Jurkat, Clone E6-1 (cell line): ENCODE measurements around the gene TIPARP. TPM values are rescaled to one million over a fixed set of nuclear protein-coding genes. Genes with fewer than 3 reads are reported as not detected.
A peak's percentile ranks its signal among the peaks of the same experiment; 100 is the strongest.

ENCODE experiments used
- DNase-seq: peaks from one replicate; pipeline ENCODE4 v3.0.0-alpha.2; 2011; ENCODE audit warnings: low read depth, low spot score
- H3K4me3 ChIP-seq: 2 replicates; pipeline ENCODE4 v1.5.1; 2011; ENCODE audit warnings: mild to moderate bottlenecking, low read length, control low read depth, moderate library complexity
- polyA plus RNA-seq: library from polyadenylated mRNA; unstranded; fragments of >200 nt; gene quantifications from one replicate; pipeline ENCODE4 v1.2.1, GENCODE V29; 2012; ENCODE audit warnings: missing spikeins; ENCODE audit not compliant: insufficient read length, insufficient read depth

The TIPARP gene
- polyA plus RNA-seq, result 8.8 TPM

DNA sequence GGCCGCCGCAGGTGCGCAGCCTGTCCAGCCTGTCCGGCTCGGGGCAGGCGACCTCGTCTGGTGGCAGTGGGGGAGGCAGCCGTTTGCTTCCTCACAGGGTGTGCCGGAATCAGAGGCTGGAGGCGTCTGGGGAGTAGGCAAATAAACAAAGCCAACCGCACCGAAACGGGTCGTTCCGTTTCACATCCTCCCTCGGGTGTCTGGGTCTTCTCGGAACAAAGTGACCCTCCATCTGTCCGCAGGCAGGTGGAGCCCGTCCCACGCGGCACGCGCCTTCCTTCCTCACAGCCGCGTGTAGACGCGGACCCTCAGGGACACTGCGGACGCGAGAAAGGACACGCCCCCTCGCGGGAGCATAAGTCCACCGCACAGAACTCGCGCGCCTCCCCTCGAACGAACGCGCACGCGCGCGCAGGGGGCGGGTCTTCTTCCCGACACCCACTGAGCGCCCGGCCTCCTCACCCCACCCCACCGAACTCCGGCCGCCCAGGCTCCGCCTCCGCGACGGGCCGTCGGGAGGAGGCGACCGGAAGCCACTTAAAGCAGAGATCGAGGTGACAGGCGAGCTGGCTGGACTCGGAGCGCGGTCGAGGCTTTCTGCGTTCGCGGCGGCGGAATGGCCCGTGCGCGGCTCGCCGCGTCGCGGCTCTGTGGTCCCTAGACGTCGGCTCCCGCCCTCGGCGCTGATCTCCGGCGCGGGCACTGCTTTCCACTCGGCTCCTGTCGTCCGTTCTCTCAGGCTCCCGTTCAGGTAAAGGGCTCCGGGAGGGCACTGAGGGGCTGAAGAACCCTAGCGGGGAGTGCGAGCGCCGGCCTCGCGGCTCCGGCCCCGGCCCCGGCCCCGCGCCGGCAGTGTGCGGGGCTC lies at the start of gene TIPARP:
TSS of gene TIPARP (plus strand) at position 545 of the 865 bp plus-strand sequence. CDS start 3,108 bp downstream, outside the sequence.
- peak; percentile 89 for DNase-seq
- H3K4me3 ChIP-seq, result peak within 1 kb of the TSS; percentile 68

- no peak overlapping the region for H3K4me3 ChIP-seq
- DNase-seq, result peak; percentile 8
Observed at GRCh38 chr3:156626104-156626503, 48.3 kb upstream of the TIPARP start.

DNA sequence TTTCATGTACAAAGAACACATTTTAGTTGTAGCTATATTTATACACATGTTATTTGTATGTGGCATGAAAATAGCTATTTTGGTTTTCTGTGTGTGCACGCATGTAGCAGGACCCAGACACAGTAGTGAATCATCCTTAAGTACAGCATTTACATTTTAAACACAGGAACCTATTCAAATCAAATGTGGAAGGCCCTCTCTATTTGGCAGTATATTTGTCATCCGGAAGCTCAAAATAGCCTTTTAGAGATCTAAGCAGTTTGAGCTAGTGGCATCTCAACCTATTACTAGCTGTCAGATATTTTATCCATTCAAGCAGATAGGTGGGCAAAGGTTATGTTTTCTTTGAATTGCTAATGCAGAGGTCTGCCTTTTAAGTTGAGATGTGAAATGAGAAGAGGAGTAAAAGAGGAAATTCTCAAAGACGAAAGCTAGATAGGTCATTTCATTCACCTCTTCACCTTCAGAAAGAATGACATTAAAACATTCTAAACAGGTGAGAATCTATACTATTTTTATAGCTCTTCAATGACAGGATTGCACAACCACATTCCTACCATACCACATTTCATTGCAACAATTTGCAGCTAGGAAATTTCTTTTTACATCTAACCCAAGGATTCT lies 46.3 kb upstream of the TIPARP start:
- no peak overlapping the region for H3K4me3 ChIP-seq
- no peak for DNase-seq

DNA sequence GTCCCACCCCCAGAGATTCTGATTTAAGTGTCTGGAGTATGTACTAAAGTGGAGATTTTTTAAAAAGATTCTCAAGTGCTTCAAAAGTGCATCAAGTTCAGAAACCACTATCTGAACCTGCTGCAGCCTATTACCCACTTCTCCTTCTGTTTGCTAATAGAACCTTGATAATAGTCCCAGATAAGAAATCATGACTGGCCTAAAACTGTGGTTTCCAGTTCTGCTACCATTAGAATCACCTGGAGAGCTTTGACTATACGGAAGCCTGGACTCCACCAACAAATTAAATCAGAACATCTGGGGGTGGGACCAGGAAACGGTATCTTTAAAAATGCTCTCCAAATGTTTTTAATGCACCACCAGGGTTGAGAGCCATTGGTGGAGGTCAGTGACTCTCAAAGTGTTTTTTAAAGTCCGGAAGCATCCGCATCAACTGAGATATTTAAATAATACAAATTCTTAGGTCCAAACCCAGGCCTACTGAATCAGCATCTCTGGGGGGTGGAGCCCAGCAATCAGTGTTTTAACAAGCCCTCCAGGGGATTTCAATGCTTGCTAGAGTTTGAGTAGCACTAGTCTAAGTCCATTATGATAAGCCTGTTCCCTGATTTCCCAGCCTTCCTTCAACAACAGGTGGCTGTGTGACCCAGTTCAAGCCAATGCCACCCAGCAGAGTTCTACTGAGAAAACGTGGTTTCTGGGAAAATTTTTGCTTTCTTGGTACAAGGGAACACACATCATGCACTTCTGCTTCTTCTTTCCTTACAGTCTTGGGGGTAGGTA lies 45.4 kb upstream of the TIPARP start:
- no peak overlapping the region for H3K4me3 ChIP-seq
- DNase-seq, result no peak

GRCh38 chr3:156630081-156630772 lies 44.2 kb upstream of the TIPARP start:
- no peak for DNase-seq
- no peak overlapping the region for H3K4me3 ChIP-seq

DNA sequence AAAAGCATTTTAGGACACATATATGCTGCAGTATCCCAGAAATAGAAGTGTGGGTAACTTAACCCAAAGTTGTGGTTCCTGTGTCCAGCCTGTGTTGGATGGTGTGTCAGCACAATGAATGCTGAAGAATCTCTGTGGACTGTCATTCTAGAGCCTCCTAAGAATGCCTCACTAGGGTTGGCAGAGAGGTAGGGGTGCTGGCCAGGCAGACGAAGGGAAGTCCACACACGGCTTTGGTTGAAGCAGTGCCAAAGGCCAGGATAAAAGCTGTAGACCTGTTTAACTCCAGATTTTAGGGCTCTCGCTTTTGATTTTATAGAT lies 43.7 kb upstream of the TIPARP start:
- DNase-seq, result no peak

DNA sequence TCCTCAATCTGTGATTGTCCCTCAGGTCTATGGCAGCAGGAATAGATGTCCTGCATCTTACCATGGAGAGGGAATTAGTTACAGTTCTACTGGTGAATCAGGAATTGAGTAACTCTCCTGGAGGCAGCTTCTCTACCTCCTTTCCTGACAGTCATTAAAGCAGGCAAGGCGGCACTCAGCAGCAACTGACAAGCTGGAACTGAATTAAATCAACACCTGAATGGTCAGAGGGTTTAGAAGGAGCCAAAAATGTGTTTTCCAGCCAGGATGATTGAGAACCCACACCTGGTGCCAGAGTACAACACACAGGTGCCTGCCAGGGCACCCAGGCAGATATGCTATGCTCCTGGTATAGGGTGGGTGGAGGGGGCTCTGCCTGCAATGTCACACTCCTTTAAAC lies 43.1 kb upstream of the TIPARP start:
- DNase-seq, result no peak
- H3K4me3 ChIP-seq, result no peak overlapping the region

More for the DNA sequence above, 43.7 kb upstream of the TIPARP start:
- H3K4me3 ChIP-seq, result no peak overlapping the region

GRCh38 chr3:156632601-156633000 lies 41.8 kb upstream of the TIPARP start:
- no peak overlapping the region for H3K4me3 ChIP-seq
- DNase-seq, result no peak

- H3K4me3 ChIP-seq, result no peak overlapping the region
- no peak for DNase-seq
Observed at GRCh38 chr3:156633335-156633734, 41.1 kb upstream of the TIPARP start.

DNA sequence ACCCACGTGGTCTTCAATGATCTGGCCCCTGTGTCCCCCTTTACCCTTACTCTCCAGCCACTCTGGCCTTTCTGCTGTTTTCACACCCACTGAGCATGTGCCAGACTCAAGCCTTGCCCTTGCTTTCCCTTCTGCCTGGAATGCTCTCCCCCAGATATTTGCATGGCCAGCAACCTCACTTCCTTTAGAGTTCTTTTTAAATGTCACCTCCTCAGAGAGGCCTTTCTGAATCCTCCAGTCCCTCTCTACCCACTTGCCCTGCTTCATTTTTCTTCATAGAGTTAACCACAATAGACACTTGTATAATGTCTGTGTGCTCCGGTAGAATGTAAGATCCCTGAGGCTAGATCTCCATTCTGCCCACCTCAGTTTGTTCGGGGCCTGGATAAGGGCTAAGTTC lies 39.4 kb upstream of the TIPARP start:
- H3K4me3 ChIP-seq, result no peak overlapping the region
- no peak for DNase-seq

DNA sequence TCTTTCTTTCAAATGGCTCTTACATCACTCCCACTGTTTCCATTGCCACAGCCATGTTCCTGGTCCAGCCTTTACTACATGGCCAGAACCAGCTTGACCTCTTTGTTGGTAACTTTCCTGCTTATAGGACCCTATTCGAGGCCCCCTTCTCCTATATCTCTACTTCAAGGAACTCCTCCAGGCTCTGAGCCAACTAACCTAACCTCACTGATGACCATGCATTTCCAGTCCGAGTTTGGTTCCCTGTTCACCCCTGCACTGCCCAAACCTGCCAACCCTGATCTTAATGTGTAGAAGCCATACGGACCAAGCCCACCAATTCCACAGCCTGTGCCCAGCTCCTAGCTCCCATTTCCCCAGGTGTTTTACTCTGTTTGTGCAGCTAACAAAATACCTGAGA lies 38.4 kb upstream of the TIPARP start:
- no peak overlapping the region for H3K4me3 ChIP-seq
- DNase-seq, result no peak

- no peak for DNase-seq
- H3K4me3 ChIP-seq, result no peak overlapping the region
Observed at GRCh38 chr3:156637480-156638022, 36.8 kb upstream of the TIPARP start.

- DNase-seq, result no peak
- no peak overlapping the region for H3K4me3 ChIP-seq
Observed at GRCh38 chr3:156638271-156638670, 36.1 kb upstream of the TIPARP start.

DNA sequence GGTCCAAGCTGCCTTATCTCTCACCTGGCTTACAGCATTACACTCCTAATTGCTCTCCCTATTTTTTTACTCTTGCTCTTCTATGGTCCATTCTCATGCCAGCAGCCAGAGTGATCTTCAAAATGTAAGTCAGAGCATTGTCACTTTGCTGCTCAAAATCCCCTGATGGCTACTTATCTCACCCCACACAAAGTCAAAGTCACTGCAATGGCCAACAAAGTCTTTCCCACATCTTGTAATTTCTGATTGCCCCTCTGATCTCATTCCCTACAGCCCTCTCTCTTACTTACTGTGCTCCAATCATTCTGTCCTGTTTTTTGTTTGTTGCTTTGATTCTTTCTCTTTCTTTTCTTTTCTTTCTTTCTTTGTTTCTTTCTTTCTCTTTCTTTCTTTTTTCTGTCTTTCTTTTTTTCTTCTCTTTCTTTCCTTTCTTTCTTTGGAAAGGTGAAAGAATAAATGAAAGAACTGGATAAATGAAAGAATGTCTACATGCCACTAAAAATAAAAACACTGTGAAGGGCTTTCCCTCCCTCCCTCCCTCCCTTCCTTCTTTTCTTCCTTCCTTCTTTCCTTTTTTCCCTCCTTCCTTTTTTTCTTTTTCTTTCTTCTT lies 34.9 kb upstream of the TIPARP start:
- no peak overlapping the region for H3K4me3 ChIP-seq
- no peak for DNase-seq

DNA sequence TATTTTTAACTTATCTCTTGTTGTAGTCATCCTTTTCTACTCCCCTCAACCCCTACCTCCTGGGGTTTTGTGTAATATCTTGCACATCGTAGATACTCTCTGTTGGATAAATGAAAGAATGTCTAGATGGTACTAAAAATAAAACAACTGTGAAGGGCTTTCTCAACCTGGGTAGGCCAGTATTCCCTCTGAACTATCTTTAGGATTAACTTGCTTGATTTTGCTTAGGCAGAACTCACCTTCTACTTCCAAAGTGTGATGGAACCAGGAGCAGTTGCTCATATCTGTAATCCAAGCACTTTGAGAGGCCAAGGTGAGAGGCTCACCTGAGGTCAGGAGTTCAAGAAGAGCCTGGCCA lies 32.8 kb upstream of the TIPARP start:
- no peak overlapping the region for H3K4me3 ChIP-seq
- no peak for DNase-seq

GRCh38 chr3:156642750-156643728 lies 31.4 kb upstream of the TIPARP start:
- no peak for DNase-seq
- no peak overlapping the region for H3K4me3 ChIP-seq

DNA sequence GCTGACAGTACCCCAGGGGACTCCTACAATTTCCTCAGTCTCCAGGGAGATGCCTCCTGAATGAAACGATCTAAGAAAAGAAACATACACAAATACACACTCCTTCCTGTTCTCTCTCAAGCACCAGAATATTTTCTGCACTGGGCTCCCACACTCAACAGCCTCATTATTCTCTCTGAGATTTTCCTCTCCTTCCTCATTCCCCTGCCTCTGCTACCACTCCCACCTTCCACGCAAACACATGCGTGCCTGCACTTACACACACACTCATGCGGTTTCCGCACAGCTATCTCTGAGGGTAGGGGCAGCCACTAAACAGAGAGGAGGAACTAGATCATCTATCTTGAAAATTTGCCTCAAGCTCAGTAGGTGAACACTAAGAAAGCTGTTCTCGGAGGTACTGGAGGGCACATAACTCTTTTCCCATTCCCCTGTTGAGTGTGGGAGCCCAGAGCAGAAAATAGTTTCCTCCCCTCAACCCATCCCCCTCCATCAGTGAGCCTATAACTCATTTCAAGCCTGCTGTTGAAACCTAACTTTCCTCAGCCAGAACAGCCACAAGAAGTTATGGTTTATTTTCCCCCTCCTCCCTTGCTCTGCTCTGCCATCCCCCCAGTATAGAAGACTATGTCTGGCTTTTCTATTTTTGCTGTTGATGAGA lies 30.5 kb upstream of the TIPARP start:
- H3K4me3 ChIP-seq, result no peak overlapping the region
- no peak for DNase-seq
